MM.1S (cell line): ENCODE results near the gene CASP7.

Experiments
- EZH2 ChIP-seq: fragments of 300-600 bp; sonication (generic); optimal IDR thresholded peaks from 2 replicates; pipeline ENCODE3; 2017; ENCODE audit warnings: low read depth, mild to moderate bottlenecking, antibody characterized with exemption, low read length, mixed read lengths
- EZH2phosphoT487 ChIP-seq: fragments of 300-600 bp; sonication (generic); IDR thresholded peaks from 2 replicates; pipeline ENCODE4 v1.6.1; 2018; ENCODE audit warnings: antibody characterized with exemption, low read length
- TF ChIP-seq, protein P1 (sequence below): fragments of 300-600 bp; sonication (generic); IDR thresholded peaks from 2 replicates; pipeline ENCODE4 v1.5.1; 2016; ENCODE audit warnings: antibody characterized with exemption, low read length, mixed read lengths

DNA sequence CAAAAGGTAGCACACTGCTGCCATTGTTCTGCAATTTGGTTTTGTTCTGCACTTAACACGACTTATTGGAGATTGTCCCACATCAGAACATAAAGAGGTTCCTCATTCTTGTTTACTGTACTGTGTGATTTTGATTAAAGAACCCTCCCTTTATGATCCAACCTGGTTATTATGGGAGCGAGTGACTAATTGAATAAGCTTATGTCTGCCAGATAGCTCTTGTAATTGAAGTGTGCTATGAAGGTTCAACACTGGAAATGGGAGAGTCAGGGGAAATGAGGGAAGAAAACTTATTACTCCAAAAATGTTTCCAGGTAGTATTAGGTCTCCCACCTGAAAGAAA is 33.9 kb downstream of the CASP7 start:
- TF ChIP-seq EZH2 (no peak), EZH2phosphoT487 (no peak)
- TF ChIP-seq, protein P1, sequence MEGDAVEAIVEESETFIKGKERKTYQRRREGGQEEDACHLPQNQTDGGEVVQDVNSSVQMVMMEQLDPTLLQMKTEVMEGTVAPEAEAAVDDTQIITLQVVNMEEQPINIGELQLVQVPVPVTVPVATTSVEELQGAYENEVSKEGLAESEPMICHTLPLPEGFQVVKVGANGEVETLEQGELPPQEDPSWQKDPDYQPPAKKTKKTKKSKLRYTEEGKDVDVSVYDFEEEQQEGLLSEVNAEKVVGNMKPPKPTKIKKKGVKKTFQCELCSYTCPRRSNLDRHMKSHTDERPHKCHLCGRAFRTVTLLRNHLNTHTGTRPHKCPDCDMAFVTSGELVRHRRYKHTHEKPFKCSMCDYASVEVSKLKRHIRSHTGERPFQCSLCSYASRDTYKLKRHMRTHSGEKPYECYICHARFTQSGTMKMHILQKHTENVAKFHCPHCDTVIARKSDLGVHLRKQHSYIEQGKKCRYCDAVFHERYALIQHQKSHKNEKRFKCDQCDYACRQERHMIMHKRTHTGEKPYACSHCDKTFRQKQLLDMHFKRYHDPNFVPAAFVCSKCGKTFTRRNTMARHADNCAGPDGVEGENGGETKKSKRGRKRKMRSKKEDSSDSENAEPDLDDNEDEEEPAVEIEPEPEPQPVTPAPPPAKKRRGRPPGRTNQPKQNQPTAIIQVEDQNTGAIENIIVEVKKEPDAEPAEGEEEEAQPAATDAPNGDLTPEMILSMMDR: no peak
